DMS79 (cell line): ENCODE data around the gene GPR160.

ENCODE experiments used
- DNase-seq: peaks from one replicate; lab custom pipeline; 2025; lab: John Stamatoyannopoulos, UW

GPR160 gene

GRCh38 chr3:170027233-170028102 is 10.3 kb upstream of the GPR160 start:
- no peak for DNase-seq

- DNase-seq = no peak
Measured at GRCh38 chr3:170033489-170033888, 4.3 kb upstream of the GPR160 start.

- DNase-seq = peak; percentile 40
Measured at GRCh38 chr3:170038434-170039110, 777 bp downstream of the GPR160 start.

- peak; percentile 8 for DNase-seq
Measured at GRCh38 chr3:170040418-170040817, 2.6 kb downstream of the GPR160 start.

- no peak for DNase-seq
Measured at GRCh38 chr3:170043506-170043905, 5.7 kb downstream of the GPR160 start.

GRCh38 chr3:170044271-170044670 is 6.5 kb downstream of the GPR160 start:
- no peak for DNase-seq

- DNase-seq = no peak
Measured at GRCh38 chr3:170044795-170045244, 7.0 kb downstream of the GPR160 start.

GRCh38 chr3:170046269-170047132 is 8.7 kb downstream of the GPR160 start:
- DNase-seq = no peak

GRCh38 chr3:170047133-170047404 is 9.3 kb downstream of the GPR160 start:
- no peak for DNase-seq

- no peak for DNase-seq
Measured at GRCh38 chr3:170049146-170050000, 11.6 kb downstream of the GPR160 start.

GRCh38 chr3:170050753-170051152 is 13.0 kb downstream of the GPR160 start:
- no peak for DNase-seq

GRCh38 chr3:170052398-170052797 is 14.6 kb downstream of the GPR160 start:
- no peak for DNase-seq

GRCh38 chr3:170054204-170054603 is 16.4 kb downstream of the GPR160 start:
- DNase-seq = no peak

- DNase-seq = no peak
Measured at GRCh38 chr3:170055209-170055608, 17.4 kb downstream of the GPR160 start.

- DNase-seq = no peak
Measured at GRCh38 chr3:170056710-170057454, 19.1 kb downstream of the GPR160 start.

GRCh38 chr3:170057550-170057949 is 19.8 kb downstream of the GPR160 start:
- no peak for DNase-seq

- no peak for DNase-seq
Measured at GRCh38 chr3:170058127-170058526, 20.3 kb downstream of the GPR160 start.

- no peak for DNase-seq
Measured at GRCh38 chr3:170059447-170059846, 21.7 kb downstream of the GPR160 start.

- DNase-seq = no peak
Measured at GRCh38 chr3:170062068-170062467, 24.3 kb downstream of the GPR160 start.

- no peak for DNase-seq
Measured at GRCh38 chr3:170062769-170063168, 25.0 kb downstream of the GPR160 start.

- no peak for DNase-seq
Measured at GRCh38 chr3:170063691-170064090, 25.9 kb downstream of the GPR160 start.
